Fibroblast of lung (primary cell): ENCODE results near the gene LFNG. TPM values are rescaled to one million over a fixed set of nuclear protein-coding genes. Genes with fewer than 3 reads are reported as not detected.
A peak's percentile ranks its signal among the peaks of the same experiment; 100 is the strongest.

Experiments
- DNase-seq, 2 donors: peaks; one replicate each; pipeline versions ENCODE4 v3.0.0 to v3.0.0-alpha.2; 2010; ENCODE audit warnings: low read depth in 2 of 2
- H2AFZ ChIP-seq: 2 replicates; pipeline ENCODE4 v1.5.1; 2012; ENCODE audit warnings: low read length, control low read depth, inconsistent platforms
- H3K27ac ChIP-seq: 2 replicates; pipeline ENCODE4 v1.5.1; 2011; ENCODE audit warnings: low read length, control low read depth; ENCODE audit not compliant: insufficient read depth
- H3K27me3 ChIP-seq: 2 replicates; pipeline ENCODE4 v1.5.1; 2011; ENCODE audit warnings: mild to moderate bottlenecking, low read length; ENCODE audit not compliant: control insufficient read depth, insufficient read depth
- H3K36me3 ChIP-seq: 2 replicates; pipeline ENCODE4 v1.5.1; 2011; ENCODE audit warnings: low read length; ENCODE audit not compliant: control insufficient read depth, insufficient read depth
- H3K4me1 ChIP-seq: 2 replicates; pipeline ENCODE4 v1.5.1; 2011; ENCODE audit warnings: low read length; ENCODE audit not compliant: control insufficient read depth, insufficient read depth; ENCODE audit errors: extremely low read depth
- H3K4me2 ChIP-seq: 2 replicates; pipeline ENCODE4 v1.5.1; 2011; ENCODE audit warnings: low read length, control low read depth; ENCODE audit not compliant: insufficient read depth; ENCODE audit errors: extremely low read depth
- H3K4me3 ChIP-seq, 4 experiments: fragments of 200-600 bp in 1 of 4; sonication (generic) in 1 of 4; replicated peaks in 1 of 4; 2 replicates each; pipeline ENCODE4 v1.5.1; 2011 to 2016; ENCODE audit warnings: low read length in 4 of 4, low read depth in 3 of 4, mild to moderate bottlenecking in 3 of 4, control low read depth in 2 of 4, inconsistent platforms in 1 of 4, mixed read lengths in 1 of 4; ENCODE audit not compliant: insufficient read depth in 1 of 4; ENCODE audit errors: control extremely low read depth in 1 of 4
- H3K79me2 ChIP-seq: 2 replicates; pipeline ENCODE4 v1.5.1; 2012; ENCODE audit warnings: mild to moderate bottlenecking, low read length, inconsistent platforms; ENCODE audit not compliant: control insufficient read depth, insufficient read depth
- H3K9ac ChIP-seq: 2 replicates; pipeline ENCODE4 v1.5.1; 2011; ENCODE audit warnings: mild to moderate bottlenecking, low read length, control low read depth; ENCODE audit not compliant: insufficient read depth
- H3K9me3 ChIP-seq: 2 replicates; pipeline ENCODE4 v1.5.1; 2012; ENCODE audit warnings: low read depth, low read length; ENCODE audit not compliant: control insufficient read depth, insufficient read depth
- H4K20me1 ChIP-seq: 2 replicates; pipeline ENCODE4 v1.5.1; 2011; ENCODE audit warnings: low read length; ENCODE audit not compliant: control insufficient read depth, insufficient read depth; ENCODE audit errors: extremely low read depth
- CTCF ChIP-seq, 2 donors: IDR thresholded peaks in 1 of 2; conservative IDR thresholded peaks in 1 of 2; 1 replicate in 1 of 2; 2 replicates in 1 of 2; pipeline ENCODE4 v1.5.1; 2011 to 2012; ENCODE audit warnings: low read length in 2 of 2, control low read depth in 1 of 2, inconsistent platforms in 1 of 2, low read depth in 1 of 2, mild to moderate bottlenecking in 1 of 2
- EZH2 ChIP-seq: IDR thresholded peaks from 2 replicates; pipeline ENCODE4 v1.5.1; 2012; ENCODE audit warnings: low read length, control low read depth, mild to moderate bottlenecking; ENCODE audit errors: missing control alignments
- polyA plus RNA-seq, 2 donors: library from polyadenylated mRNA; depleted of rRNA in 1 of 2; stranded (reverse) in 1 of 2; unstranded in 1 of 2; fragments of >200 nt; gene quantifications; 2 replicates each; pipeline ENCODE4 v1.2.1, GENCODE V29; 2011 to 2012; ENCODE audit warnings: missing spikeins in 1 of 2
- total RNA-seq: library from RNA; depleted of rRNA; stranded (reverse); fragments of >200 nt; gene quantifications from 2 replicates; pipeline ENCODE4 v1.2.1, GENCODE V29; 2014

Gene LFNG
- total and polyA plus RNA-seq, 2 donors (not counting 1 experiment from before 2014, with no cell fraction given), result 0.33 to 3.5 TPM

GRCh38 chr7:2471022-2471329, 48.6 kb upstream of the LFNG start:
- H3K4me3 ChIP-seq, result no peak overlapping the region
- H3K9ac ChIP-seq, result no peak overlapping the region
- H3K4me1 ChIP-seq, result peaks cover 6% of the 10 kb centered on the region
- TF ChIP-seq EZH2 (no peak), CTCF (conservative IDR thresholded peaks at IDR 0.05 in 1 of 2, IDR thresholded peaks at IDR 0.05 in 1 of 2; ENCODE audit: low read depth in 1 of 2, low read length in 2 of 2) (no peak)
- H3K36me3 ChIP-seq, result no peaks in the 10 kb centered on the region
- no peaks in the 10 kb centered on the region for H3K9me3 ChIP-seq
- no peak overlapping the region for H2AFZ ChIP-seq
- peak; percentile 63 to 76 for DNase-seq
- no peak overlapping the region for H3K4me2 ChIP-seq
- H3K27me3 ChIP-seq, result no peaks in the 10 kb centered on the region
- no peak overlapping the region for H3K27ac ChIP-seq
- H3K79me2 ChIP-seq, result no peaks in the 10 kb centered on the region
- no peaks in the 10 kb centered on the region for H4K20me1 ChIP-seq

- Histone ChIP-seq H2AFZ (no peak overlapping the region), H3K9me3 (no peaks in the 10 kb centered on the region), H4K20me1 (no peaks in the 10 kb centered on the region), H3K4me2 (no peak overlapping the region), H3K27me3 (no peaks in the 10 kb centered on the region), H3K79me2 (no peaks in the 10 kb centered on the region), H3K4me3 (no peak overlapping the region), H3K36me3 (no peaks in the 10 kb centered on the region), H3K9ac (no peak overlapping the region), H3K4me1 (peaks cover 6% of the 10 kb centered on the region), H3K27ac (no peak overlapping the region)
- DNase-seq, result peak in 1 of 2 donors; percentile 58
- no peak for TF ChIP-seq EZH2
- no peak for TF ChIP-seq CTCF (conservative IDR thresholded peaks at IDR 0.05 in 1 of 2, IDR thresholded peaks at IDR 0.05 in 1 of 2; ENCODE audit: low read depth in 1 of 2, low read length in 2 of 2)
Observed at GRCh38 chr7:2471396-2471795, 48.2 kb upstream of the LFNG start.

- DNase-seq, result no peak
- Histone ChIP-seq H3K9me3 (no peaks in the 10 kb centered on the region), H2AFZ (no peak overlapping the region)
Observed at GRCh38 chr7:2472739-2473138, 46.8 kb upstream of the LFNG start.

More at GRCh38 chr7:2472739-2473138, 46.8 kb upstream of the LFNG start:
- no peak for TF ChIP-seq CTCF (conservative IDR thresholded peaks at IDR 0.05 in 1 of 2, IDR thresholded peaks at IDR 0.05 in 1 of 2; ENCODE audit: low read depth in 1 of 2, low read length in 2 of 2)
- TF ChIP-seq EZH2, result no peak
- Histone ChIP-seq H3K4me2 (no peak overlapping the region), H3K36me3 (no peaks in the 10 kb centered on the region), H3K27me3 (no peaks in the 10 kb centered on the region), H3K4me1 (peaks cover 7% of the 10 kb centered on the region), H3K79me2 (no peaks in the 10 kb centered on the region), H3K9ac (no peak overlapping the region), H3K27ac (no peak overlapping the region), H4K20me1 (no peaks in the 10 kb centered on the region), H3K4me3 (no peak overlapping the region)
